HG02759 (cell line): Measurements from ENCODE around the gene ZNF878.
"Not testable (repeated sequence)": the region's sequence is repeated elsewhere in the genome, so short reads cannot be mapped to it uniquely, and the experiment has no call there.

ENCODE experiments used
- ATAC-seq: cut with Tn5 transposase; IDR thresholded peaks from one replicate; pipeline ENCODE4 v1.9.1; 2021; ENCODE audit warnings: mild to moderate bottlenecking, moderate library complexity; ENCODE audit not compliant: unreplicated experiment

Gene ZNF878

DNA sequence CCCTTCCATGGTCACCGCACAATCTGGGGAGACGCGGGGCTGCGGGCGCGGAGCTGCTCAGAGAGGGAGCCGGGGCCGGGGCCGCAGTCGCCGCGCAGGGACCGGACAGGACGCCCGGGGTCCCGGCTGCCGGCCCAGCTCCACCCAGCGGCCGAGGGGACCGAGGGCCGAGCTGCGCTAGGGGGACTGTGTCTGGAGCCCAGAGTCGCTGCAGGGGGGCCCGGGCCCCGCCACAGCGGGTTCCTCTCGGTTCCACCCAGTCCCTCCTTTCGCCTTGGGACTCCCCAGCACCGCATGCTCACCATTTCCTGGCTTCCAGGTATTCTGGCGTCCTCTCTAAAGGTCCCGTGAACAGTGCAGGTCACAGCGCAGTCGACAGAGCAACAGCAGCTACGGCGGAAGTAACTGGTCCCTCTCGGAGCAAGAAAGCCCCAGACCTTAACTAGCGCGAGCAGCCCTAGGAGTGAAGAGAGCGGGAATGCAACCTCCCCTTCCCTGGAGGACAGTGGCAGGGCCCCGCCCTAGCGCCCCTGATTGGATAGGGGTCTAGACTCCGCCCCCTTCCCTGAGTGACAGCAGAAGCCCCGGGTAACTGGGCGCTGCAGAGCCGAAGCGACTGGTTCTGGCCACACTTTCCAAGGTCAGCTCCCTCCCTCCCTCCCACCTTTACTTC lies at the start of gene ZNF878:
Gene ZNF878 (minus strand): TSS at position 465 of the 673 bp plus-strand sequence. CDS start 160 bp downstream, at position 305.
- ATAC-seq: peak; percentile 93

DNA sequence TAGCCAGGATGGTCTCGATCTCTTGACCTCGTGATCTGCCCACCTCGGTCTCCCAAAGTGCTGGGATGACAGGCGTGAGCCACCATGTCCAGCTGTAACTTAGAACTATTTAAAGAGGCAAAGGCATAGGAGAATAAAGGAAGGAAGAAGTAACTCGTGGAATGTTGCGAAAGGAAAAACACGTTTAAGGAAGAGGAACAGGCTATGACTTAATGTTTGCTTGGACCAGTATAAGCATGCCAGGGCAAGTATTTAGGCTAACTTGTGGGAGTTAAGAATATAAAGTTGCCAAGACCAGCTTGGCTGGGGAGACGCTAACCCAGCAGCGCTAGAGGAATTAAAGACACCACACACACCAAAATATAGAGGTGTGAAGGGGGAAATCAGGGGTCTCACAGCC lies 45.3 kb upstream of the ZNF878 start:
- no peak for ATAC-seq

DNA sequence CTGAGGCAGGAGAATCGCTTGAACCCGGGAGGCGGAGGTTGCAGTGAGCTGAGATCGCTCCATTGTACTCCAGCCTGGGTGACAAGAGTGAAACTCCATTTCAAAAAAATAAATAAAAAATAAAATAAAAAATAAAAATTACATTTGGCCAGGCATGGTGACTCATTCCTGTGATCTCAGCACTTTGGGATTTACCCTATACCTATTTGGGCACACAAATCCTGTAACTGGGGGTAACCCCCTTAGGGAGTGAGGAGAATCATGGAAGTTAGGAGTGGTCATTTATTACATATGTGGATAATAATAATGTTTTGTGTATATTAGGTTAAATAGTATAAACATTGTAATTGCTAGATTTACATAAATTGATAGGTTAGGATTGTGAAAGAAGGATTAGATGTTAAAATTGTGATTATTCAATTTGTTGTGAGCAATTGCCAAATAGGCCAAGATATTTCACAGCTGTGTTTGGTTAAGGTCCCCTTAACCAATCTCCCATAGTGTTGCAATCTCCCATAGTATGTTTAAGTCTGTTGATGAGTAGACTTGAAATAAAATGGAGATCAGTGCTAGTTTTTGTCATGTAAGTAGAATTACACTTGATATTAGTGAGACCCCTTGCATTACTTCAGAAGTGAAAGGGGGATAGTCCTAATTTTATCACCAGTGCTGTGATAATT lies 42.5 kb upstream of the ZNF878 start:
- ATAC-seq: no peak

DNA sequence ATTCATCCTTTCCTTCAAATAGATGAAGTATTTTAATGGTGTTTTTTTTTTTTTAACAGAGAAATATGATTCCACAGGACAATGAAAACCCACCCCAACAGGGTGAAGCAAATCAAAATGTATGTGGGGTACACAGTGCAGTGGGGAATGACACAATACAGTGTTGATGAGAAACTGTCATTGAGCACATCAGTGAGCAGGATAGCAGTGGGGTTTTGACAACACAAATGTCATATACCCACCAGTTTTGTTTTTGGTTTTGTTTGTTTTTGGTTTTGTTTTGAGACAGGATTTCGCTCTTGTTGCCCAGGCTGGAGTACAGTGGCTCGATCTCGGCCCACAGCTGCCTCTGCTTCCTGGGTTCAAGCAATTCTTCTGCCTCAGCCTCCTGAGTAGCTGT lies 41.0 kb upstream of the ZNF878 start:
- ATAC-seq: no peak

DNA sequence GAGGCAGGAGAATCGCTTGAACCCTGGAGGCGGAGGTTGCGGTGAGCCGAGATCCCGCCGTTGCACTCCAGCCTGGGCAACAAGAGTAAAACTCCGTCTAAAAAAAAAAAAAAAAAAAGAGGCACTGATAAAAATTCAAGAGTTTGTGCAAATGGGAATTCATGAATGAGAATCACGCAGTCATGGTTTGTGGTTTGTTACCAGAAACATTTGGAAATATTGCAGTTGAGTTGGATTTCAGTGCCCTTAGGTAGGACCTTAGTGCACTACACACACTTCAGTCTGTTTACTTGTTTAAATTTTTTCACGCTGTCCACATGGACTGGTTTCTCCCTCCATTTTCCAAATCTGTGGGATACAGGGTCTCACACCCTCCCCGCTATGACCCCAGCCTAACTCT lies 40.2 kb upstream of the ZNF878 start:
- ATAC-seq: no peak

DNA sequence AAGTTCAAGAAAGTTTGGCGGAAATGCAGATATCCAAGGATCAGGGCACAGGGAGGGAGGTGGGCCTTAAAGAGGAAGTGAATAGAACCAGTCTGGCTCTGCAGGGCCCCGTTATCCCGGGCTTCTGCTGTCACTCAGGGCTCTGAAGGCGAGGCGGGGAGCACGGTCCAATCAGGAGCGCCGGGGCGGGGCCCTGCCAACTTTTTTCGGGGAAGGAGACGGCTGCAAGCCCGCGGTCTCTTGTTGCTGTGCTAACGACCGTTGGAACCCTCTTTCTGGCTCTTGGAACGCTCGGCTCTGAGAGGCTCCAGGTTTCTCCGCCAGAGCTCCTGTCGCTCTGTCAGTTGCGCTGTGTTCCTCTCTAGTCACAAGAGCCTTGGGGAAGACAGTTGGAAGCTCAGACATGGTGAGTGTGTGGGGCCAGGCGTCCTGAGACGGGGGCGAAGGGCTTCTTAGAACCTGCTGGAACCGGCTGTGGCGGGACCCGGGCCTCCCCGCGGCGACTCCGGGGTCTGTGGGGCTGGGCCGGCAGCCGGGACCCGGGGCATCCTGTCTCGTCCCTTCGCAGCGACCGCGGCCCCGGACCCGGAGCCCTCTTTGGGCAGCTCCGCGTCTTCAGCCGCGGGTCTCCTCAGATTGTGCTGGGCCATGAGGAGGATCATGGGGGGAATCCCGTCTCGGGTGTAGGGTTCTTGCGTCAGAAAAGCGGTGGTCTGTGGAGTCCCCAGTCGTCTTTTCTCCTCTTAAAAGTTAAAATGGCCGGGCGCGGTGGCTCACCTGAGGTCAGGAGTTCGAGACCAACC lies 39.5 kb upstream of the ZNF878 start:
- ATAC-seq: peak; percentile 78

DNA sequence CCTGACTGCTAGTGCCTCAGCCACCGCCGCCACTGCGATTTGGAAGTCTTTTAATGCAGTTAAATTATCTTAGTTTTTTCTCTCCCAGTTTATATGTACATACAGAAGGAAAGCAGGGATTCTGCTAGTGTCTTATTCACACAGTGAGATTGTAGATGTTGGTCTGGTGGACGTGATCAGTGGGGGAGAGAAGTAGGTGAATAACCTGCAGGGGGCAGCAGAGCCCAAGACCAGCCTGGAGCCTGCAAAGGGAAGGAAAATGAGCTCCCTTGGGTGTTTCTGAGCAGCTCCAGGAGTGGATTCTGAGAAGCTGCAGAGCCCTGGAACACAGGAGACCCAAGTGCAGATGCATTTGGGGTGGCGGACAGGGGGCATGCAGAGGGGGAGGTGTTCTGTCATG lies 38.0 kb upstream of the ZNF878 start:
- ATAC-seq: no peak

DNA sequence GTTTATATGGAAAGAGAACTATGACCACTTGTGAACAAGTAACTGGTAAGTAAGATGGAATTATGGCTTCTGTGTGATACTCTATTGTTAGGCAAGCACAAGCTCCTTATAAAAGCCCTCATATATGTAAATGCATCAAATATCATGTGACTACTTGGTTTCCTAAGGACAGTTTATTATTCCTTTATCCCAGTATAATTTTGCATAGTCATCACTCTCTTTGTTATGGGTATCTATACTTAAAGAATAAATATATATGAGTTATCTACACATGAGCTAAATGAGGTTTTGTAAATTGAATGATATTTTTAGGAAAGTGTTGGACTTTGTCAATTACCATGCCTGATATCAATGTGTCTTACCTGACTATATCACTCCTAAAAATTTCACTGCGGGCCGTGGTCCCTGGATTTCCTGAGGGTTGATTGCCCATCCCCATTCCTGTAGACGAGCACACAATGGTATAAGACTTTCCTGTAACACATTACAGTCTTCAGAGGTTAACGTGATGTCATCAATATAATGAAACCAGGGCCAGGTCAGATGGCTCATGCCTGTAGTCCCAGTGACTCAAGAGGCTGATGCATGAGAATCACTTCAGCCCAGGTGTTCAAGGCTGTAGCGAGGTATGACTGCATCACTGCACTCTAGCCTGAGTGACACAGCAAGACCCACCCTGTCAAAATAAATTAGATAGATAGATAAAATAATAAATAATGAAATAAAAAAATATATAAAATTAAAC lies 32.5 kb upstream of the ZNF878 start:
- ATAC-seq: no peak

DNA sequence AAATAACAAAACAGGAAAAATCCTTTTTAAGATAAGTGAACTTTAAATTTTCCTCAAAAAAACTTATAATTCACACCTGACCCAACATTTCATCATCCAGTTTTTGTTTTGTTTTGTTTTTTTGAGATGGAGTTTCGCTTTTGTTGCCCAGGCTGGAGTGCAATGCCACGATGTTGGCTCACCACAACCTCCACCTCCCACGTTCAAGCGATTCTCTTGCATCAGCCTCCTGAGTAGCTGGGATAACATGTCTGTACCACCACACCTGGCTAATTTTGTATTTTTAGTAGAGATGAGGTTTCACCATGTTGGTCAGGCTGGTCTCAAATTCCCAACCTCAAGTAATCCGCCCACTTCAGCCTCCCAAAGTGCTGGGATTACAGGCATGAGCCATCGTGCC lies 30.6 kb upstream of the ZNF878 start:
- not testable (repeated sequence) for ATAC-seq

DNA sequence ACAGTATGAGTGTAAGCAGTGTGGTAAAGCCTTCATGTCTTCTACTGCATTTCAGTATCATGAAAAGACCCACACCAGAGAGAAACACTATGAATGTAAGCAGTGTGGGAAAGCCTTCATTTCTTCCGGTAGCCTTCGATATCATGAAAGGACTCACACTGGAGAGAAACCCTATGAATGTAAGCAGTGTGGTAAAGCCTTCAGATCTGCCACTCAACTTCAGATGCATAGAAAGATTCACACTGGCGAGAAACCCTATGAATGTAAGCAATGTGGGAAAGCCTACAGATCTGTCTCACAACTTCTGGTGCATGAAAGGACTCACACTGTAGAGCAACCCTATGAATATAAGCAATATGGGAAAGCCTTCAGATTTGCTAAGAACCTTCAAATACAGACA lies 24.6 kb upstream of the ZNF878 start:
- no peak for ATAC-seq

DNA sequence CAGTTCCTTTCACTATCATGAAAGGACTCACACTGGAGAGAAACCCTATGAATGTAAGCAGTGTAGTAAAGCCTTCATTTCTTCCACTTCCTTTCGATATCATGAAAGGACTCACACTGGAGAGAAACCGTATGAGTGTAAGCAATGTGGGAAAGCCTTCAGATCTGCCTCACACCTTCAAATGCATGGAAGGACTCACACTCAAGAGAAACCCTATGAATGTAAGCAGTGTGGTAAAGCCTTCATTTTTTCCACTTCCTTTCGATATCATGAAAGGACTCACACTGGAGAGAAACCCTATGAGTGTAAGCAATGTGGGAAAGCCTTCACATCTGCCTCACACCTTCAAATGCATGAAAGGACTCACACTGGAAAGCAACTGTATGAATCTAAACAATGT lies 23.6 kb upstream of the ZNF878 start:
- not testable (repeated sequence) for ATAC-seq

DNA sequence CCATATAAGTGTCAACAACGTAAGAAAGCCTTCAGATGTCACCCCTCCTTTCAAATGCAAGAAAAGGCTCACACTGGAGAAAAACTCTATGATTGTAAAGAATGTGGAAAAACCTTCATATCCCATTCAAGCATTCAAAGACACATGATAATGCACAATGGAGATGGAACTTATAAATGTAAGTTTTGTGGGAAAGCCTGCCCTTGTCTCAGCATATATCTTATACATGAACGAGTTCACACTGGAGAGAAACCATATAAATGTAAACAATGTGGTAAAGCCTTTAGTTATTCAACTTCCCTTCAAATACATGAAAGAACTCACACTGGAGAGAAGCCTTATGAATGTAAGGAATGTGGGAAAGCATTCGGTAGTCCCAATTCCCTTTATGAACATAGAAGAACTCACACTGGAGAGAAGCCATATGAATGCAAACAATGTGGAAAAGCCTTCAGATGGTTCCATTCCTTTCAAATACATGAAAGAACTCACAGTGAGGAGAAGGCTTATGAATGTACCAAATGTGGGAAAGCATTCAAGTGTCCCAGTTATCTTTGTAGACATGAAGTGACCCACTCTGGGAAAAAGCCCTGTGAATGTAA lies 22.9 kb upstream of the ZNF878 start:
- ATAC-seq: no peak

DNA sequence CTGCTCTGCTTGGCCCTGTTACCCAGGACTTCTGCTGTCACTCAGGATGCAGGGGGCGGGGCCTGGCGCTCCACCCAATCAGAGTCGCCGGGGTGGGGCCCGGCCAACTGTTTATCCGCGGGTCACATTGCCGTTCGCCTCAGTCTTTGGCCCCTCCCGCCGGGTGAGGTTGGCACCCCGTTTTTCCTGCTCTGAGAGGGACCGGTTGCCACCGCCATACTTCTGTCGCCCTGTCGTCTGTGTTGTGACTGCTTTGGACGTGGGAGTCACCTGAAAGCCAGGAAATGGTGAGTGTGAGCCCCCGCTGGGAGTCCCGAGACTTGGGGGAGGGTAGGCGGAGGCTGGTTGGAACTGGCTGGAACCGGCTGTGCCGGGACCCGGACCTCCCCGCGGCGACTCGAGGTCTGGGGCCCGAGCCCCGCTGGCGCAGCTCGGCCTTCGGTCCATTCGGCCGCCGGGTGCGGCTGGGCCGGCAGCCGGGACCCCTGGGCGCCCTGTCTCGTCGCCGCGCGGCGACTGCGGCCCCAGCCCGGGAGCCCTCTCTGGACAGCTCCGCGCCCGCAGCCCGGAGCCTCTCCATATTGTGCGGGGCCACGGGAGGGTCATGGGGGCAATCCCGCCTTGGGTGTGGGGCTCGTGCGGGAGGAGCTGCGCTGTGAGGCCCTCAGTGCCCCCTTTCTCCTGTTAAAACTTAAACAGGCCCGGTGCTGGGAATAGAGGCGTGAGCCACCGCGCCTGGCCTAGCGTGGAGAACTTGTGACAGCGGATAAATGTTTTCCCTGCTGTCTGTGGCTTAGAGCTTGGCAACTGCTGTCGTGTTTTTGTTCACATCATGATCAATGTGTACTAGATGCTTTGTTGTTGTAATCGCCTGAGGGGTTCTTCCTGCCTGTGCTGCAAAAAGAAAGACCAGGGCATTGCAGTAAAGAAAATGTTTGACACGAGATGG lies 12.1 kb upstream of the ZNF878 start, which contains the start of gene ZNF844:
Gene ZNF844 (plus strand): TSS at position 142 of the 949 bp plus-strand sequence. CDS start 143 bp downstream, at position 285.
- ATAC-seq: peak; percentile 83

DNA sequence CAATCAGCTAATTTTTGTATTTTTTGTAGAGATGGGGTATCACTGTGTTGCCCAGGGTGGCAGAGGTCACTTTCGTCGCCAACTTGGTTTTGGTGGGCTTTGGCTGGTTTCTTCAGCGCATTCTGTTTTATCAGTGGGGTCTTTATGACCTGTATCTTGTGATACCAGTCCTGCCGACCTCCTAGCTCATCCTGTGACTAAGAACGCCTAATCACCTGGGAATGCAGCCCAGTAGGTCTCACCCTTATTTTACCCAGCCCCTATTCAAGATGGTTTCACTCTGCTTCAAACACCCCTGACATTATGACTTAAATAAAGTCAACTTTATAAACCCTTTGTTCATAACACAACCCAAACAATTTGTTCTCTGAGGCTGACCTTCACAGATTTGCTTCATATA lies 3.0 kb upstream of the ZNF878 start:
- no peak for ATAC-seq

DNA sequence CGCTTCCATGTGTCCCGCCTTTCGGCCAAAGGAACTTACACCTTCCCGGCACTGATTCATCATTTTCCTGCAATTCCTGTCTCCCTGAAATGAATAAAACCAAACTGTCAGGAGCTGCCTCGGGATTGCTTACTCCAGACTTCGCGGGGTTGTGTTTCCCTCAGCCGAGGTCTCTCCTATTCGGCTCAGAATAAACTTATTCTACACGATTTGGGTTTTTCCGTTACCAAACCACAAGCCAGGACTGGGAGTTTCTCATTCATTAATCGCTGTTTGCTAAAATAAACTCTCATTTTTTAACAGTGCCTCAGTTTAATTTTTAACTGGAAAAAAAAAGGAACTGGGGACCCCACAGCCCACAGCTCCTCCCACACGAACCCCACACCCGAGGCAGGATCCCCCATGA lies 667 bp downstream of the ZNF878 start:
- ATAC-seq: peak; percentile 15

DNA sequence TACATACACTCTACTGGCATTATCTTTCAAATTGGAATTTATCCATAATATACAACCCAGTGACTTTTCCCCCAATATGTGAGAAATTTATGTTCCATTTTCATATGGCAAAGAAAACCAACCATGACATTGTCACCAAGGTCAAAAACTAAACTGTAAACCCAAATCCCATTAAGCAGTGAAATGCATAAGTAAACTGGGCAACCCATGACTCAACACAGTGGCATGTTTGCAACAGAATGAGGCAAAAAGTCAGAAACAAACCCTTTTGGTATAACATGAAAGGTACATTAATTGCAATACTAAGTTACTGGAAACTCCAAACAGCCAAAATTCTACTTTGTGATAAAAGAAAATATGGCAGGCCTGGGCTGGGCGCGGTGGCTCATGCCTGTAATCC lies 4.9 kb downstream of the ZNF878 start:
- ATAC-seq: no peak

DNA sequence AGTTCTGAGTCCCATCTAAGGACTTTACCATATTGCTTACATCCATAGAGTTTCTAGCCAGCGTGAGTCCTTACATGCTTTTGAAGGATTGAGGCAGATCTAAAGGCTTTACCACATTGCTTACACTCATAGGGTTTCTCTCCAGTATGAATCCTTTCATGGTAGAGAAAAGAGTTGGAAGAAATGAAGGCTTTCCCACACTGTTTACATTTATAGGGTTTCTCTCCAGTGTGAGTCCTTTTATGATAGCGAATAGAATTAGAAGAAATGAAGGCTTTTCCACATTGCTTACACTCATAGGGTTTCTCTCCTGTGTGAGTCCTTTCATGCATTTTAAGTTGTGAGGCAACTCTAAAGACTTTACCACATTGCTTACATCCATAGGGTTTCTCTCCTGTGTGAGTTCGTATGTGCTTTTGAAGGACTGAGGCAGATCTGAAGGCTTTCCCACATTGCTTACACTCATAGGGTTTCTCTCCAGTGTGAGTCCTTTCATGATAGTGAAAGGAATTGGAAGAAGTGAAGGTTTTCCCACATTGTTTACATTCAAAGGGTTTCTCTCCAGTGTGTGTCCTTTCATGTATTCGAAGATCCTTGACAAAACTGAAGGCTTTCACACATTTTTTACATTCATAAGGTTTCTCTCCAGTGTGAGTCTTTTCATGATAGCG lies 8.9 kb downstream of the ZNF878 start:
- no peak for ATAC-seq

DNA sequence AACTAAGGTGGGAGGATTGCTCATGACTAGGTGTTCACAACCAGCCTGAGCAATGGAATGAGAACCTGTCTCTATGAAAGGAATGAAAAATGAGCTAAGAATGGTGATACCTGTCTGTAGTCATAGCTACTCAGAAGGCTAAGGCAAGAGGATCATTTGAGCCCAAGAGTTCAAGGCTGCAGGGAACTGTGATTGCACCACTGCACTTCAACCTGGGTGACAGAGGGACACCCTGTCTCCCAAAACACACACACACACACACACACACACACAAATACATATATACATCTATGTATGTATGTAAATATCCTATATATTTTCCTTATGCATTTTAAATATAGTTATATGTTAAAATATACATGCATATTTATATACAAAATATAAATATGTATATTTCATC lies 9.9 kb downstream of the ZNF878 start:
- ATAC-seq: no peak
